Fibroblast of skin of left biceps (primary cell): ENCODE results near the gene RPL10.
"Not testable (repeated sequence)": the region's sequence is repeated elsewhere in the genome, so short reads cannot be mapped to it uniquely, and the experiment has no call there.

Experiments used
- DNase-seq, 2 experiments: peaks; one replicate each; pipeline ENCODE4 v3.0.0-alpha.2; 2013; ENCODE audit warnings: low read depth in 2 of 2

Gene RPL10

GRCh38 chrX:154378059-154378798 lies 19.9 kb upstream of the RPL10 start:
- no peak for DNase-seq

GRCh38 chrX:154378799-154379568 lies 19.2 kb upstream of the RPL10 start, which contains the start of gene EMD:
Gene EMD, plus strand, starts transcription at chrX:154379295. Its CDS starts 190 bp downstream, at chrX:154379485.
- DNase-seq: peak; percentile 95

- no peak for DNase-seq
Observed at GRCh38 chrX:154379569-154379951, 18.6 kb upstream of the RPL10 start.

- DNase-seq: no peak
Observed at GRCh38 chrX:154380153-154380552, 18.0 kb upstream of the RPL10 start.

GRCh38 chrX:154380787-154381186 lies 17.4 kb upstream of the RPL10 start:
- no peak for DNase-seq

- DNase-seq: no peak
Observed at GRCh38 chrX:154381271-154381670, 16.9 kb upstream of the RPL10 start.

GRCh38 chrX:154382483-154383069 lies 15.6 kb upstream of the RPL10 start:
- DNase-seq: no peak

GRCh38 chrX:154383359-154384283 lies 14.6 kb upstream of the RPL10 start:
- no peak for DNase-seq

GRCh38 chrX:154384284-154384892 lies 13.8 kb upstream of the RPL10 start:
- no peak for DNase-seq

- DNase-seq: not testable (repeated sequence)
Observed at GRCh38 chrX:154388094-154388493, 10.1 kb upstream of the RPL10 start.

GRCh38 chrX:154388649-154389048 lies 9.5 kb upstream of the RPL10 start:
- not testable (repeated sequence) for DNase-seq

- not testable (repeated sequence) for DNase-seq
Observed at GRCh38 chrX:154389812-154390747, 8.1 kb upstream of the RPL10 start.

- DNase-seq: not testable (repeated sequence)
Observed at GRCh38 chrX:154396363-154396762, 1.8 kb upstream of the RPL10 start.

- no peak for DNase-seq
Observed at GRCh38 chrX:154396973-154397887, 947 bp upstream of the RPL10 start.

- DNase-seq: peak in 1 of 2 experiments; percentile 57
Observed at GRCh38 chrX:154398668-154399526, 720 bp downstream of the RPL10 start.

- DNase-seq: no peak
Observed at GRCh38 chrX:154399527-154400368, 1.6 kb downstream of the RPL10 start.

- DNase-seq: not testable (repeated sequence)
Observed at GRCh38 chrX:154400369-154400817, 2.2 kb downstream of the RPL10 start.
